ENCODE measurements around the gene LCAT.

DNA sequence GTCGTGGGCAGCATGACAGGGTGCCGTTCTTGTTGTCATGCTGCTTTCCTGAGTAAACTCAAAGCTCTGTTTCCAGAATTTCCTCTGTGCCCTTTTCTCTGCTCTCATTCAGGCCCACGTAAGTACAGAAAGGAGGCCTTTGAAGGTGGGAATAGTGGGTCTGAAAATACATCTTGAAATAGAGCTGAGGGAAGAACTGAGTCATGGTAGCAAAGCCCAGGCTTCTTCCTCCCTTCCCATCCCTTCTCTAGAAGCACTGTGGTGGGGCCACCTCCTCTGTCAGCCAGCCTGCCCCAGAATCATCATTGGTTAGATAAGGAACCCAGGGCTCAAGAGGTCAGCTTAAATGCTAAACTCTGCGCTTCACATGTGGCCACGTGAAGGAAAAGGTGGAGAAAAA lies 21.7 kb downstream of the LCAT start:
- TF ChIP-seq POLR2A (IDR thresholded peaks at IDR 0.05; ENCODE audit: low read depth, low read length): no peak
- no peak for TF ChIP-seq POLR2AphosphoS5 (IDR thresholded peaks at IDR 0.05; ENCODE audit: low read depth, low read length)
- no peak for TF ChIP-seq TAF1 (IDR thresholded peaks at IDR 0.05; ENCODE audit: borderline replicate concordance, low read depth, low read length)
